A673 (cell line): Measurements from ENCODE around the gene AGPAT3.

Source experiments
- CTCF ChIP-seq: fragments of 300-800, 200-600 bp; sonication (generic); conservative IDR thresholded peaks from 2 replicates; pipeline ENCODE4 v1.5.1; 2017; ENCODE audit warnings: low read depth, mild to moderate bottlenecking, antibody characterized with exemption, low read length, moderate library complexity, mixed read lengths
- EZH2 ChIP-seq: fragments of 200-600 bp; sonication (generic); IDR thresholded peaks from 2 replicates; pipeline ENCODE4 v1.6.1; 2017; ENCODE audit warnings: borderline replicate concordance, low read depth, mild to moderate bottlenecking, mixed read lengths, antibody characterized with exemption, low read length; ENCODE audit not compliant: poor library complexity, severe bottlenecking

GRCh38 chr21:44020551-44020950 lies 155.5 kb downstream of the AGPAT3 start:
- TF ChIP-seq CTCF = no peak
- no peak for TF ChIP-seq EZH2
